ENCODE measurements around the gene BAZ1B.
"Not testable (repeated sequence)": the region's sequence is repeated elsewhere in the genome, so short reads cannot be mapped to it uniquely, and the experiment has no call there.

Gene BAZ1B

GRCh38 chr7:73504017-73504416 is 18.1 kb downstream of the BAZ1B start:
- no peak for DNase-seq

GRCh38 chr7:73503229-73503628 is 18.9 kb downstream of the BAZ1B start:
- DNase-seq = no peak

GRCh38 chr7:73496626-73497025 is 25.5 kb downstream of the BAZ1B start:
- DNase-seq = no peak

DNA sequence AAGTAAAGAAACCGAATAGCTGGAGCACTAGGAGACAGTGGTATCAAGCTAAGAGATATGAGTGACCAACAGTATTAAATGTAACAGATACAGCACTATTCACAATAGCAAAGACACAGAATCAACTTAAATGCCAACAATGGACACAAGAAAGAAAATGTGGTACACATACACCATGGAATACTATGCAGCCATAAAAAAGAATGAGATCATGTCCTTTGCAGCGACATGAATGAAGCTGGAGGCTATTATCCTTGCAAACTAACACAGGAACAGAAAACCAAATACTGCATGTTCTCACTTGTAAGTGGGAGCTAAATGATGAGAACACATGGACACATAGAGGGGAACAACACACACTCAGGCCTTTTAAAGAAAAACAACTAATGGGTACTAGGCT is 26.6 kb downstream of the BAZ1B start:
- DNase-seq = not testable (repeated sequence)

GRCh38 chr7:73489976-73490375 is 32.1 kb downstream of the BAZ1B start:
- no peak for DNase-seq

DNA sequence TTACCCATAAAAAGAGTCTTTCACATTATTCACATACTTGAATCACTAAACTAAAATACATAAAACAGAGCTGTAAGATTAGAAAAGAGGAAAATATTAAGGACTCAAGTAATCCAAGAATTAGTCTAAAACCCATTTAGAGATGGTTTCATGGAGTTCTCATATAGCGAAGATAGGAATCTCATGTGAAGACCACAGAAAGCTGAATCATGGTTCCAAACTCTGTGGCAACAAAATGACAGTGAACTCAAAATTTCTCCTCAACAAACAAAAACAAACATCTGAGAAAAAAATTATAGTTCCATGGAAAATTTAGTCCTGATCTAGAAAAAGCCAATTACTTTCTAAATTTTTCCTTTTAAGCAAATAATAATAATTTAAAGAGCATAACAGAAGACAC is 34.6 kb downstream of the BAZ1B start:
- no peak for DNase-seq

- DNase-seq = no peak
Measured at GRCh38 chr7:73483171-73483570, 38.9 kb downstream of the BAZ1B start.

DNA sequence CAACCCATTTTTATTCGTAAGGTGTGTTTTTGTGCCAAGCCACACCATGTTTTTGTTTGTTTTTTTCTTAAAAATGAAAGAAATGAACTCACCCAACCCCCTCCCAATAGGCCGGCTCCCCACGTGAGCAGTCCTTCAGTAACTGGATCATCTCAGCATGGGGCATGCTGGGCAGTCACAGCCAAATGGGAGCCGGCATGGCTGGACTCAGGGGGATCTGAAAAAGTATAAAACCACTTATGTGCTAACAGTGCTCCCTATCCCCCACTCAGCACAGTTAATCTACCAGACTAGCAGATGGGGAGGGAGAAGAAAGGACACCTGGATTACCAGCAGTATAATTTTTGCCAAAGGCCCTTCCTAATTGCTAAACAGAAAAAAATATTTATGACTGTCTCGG is 39.3 kb downstream of the BAZ1B start:
- no peak for DNase-seq

DNA sequence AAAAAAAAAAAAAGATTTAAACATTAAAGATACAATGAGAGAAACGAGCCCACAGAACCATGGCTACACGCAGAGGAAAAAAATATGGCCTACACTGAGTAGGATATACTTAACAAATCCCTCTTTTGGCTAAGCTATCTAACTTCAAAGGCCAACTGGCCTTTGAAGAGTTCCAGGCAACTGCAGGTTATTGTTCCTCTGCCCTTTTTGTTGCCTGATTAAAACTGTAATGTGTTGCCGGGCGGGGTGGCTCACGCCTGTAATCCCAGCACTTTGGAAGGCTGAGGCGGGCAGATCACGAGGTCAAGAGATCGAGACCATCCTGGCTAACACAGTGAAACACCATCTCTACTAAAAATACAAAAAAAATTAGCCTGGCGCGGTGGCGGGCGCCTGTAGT is 40.6 kb downstream of the BAZ1B start:
- DNase-seq = not testable (repeated sequence)

GRCh38 chr7:73478549-73478948 is 43.5 kb downstream of the BAZ1B start:
- no peak for DNase-seq

- no peak for DNase-seq
Measured at GRCh38 chr7:73477376-73477775, 44.7 kb downstream of the BAZ1B start.

DNA sequence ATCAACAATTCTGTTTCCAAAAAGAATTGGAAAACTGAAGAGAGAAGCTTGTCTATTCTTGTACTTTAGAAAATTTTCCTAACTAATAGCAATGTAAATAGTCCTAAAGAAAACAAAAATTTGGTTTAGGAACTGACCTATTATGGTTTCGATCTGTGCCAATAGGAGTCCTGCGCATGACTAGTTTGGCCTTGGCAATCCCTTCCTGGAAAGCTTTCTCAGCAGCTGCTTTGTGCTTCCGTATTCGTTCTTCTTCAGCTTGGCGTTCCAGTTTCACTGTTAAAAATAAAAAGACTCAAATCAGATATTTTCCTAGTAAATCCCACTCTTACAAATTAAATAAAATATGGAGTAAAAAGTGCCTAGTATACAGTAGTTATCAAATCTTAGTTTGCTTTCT is 51.9 kb downstream of the BAZ1B start:
- DNase-seq = no peak

GRCh38 chr7:73467046-73467445 is 55.0 kb downstream of the BAZ1B start:
- DNase-seq = not testable (repeated sequence)

GRCh38 chr7:73466112-73466511 is 56.0 kb downstream of the BAZ1B start:
- no peak for DNase-seq

GRCh38 chr7:73463966-73464365 is 58.1 kb downstream of the BAZ1B start:
- no peak for DNase-seq

DNA sequence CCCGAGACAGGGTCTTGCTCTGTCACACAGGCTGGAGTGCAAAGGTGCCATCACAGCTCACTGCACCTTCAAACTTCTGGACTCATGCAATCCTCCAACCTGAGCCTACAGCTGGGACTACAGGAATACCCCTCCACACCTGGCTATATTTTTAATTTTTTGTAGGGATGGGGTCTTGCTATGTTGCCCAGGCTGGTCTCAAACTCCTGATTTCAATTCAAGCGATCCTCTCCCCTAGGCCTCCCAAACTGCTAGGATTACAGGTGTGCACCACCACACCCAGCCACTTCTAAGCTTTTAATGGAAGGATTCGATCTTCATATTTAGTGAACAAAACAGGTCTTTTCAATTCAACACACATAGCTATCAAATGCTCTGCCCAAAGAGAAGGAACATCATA is 58.8 kb downstream of the BAZ1B start:
- DNase-seq = no peak

DNA sequence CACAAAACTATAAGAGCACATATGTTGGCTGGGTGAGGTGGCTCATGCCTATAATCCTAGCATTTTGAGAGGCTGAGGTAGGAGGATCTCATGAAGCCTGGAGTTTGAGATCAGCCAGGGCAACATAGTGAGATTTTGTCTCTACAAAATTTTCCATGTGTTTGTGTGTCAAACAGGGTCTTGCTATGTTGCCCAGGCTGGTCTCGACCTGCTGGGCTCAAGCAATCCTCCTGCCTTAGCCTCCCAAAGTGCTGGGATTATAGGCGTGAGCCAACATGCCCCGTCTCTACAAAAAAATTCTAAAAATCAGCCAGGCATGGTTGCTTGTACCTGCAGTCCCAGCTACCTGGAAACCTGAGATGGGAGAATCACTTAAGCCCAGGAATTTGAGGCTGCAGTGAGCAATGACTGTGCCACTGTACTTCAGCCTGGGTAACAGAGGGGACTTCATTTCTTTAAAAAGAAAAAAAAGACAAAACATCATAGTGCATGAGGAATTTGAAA is 60.3 kb downstream of the BAZ1B start:
- no peak for DNase-seq

GRCh38 chr7:73454424-73454823 is 67.7 kb downstream of the BAZ1B start:
- no peak for DNase-seq

DNA sequence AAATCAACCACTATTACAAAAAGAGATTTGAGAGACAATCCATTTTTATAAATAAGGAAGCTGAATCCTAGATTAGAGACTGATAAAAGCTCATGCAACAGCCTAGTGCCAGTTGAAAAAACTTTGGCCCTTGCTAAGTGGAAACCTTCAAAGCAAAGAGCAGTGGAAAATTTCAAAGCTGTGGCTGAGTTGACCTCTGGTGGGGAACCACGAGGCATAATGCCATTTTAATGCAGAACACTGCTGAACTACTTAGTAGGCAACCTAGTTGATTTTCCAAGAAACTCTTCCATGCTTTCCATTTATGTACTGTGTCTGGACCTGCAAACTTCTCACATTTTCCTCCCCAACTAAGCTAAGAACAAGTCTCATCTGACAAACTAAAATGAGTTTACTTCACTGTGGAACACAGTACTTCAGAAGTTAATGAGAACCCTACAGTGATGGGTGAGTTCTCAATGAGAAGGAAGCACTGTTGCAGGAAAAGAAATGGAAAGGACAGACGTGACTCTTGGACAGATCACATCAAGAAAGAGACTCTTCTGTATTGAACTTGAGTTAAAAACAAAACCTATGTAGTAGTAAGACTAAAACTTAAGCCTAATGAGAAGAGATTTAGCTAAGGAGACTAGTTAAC is 69.0 kb downstream of the BAZ1B start:
- DNase-seq = no peak

- DNase-seq = peak; percentile 60
Measured at GRCh38 chr7:73451780-73452398, 70.2 kb downstream of the BAZ1B start.

DNA sequence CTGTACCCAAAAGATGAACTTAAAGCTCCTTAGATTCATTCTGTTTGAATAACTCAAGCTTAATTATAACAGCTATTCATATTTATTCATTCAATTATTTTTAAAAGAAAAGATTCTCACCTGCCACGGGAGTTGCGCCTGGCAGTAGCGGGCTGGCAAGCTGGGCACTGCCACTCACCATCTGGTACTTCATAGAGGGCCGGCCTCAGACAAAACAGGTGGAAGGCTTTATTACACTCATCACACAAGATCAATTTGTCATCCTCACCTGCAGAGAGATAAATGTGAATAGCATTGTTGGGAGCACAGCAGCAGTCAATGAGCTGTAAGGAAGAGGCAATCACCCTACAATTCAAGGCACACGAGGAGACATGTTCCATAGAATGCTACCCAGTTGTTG is 72.7 kb downstream of the BAZ1B start:
- DNase-seq = no peak

GRCh38 chr7:73448609-73449008 is 73.5 kb downstream of the BAZ1B start:
- DNase-seq = no peak

GRCh38 chr7:73447121-73447733 is 74.9 kb downstream of the BAZ1B start:
- no peak for DNase-seq

GRCh38 chr7:73446682-73447081 is 75.4 kb downstream of the BAZ1B start:
- peak; percentile 29 for DNase-seq
